H1 (cell line): ENCODE results near the gene EEF1G. TPM values are rescaled to one million over a fixed set of nuclear protein-coding genes. Genes with fewer than 3 reads are reported as not detected.

Source experiments
- CTCF ChIA-PET: fragments of 300-600 bp; sonication (Branson Sonifier 250); formaldehyde crosslinking; loops from one replicate; lab custom pipeline; 2021; ENCODE audit not compliant: partially characterized antibody; lab: Charles Lee
- POLR2A ChIA-PET: fragments of 300-600 bp; sonication (Branson Sonifier 250); formaldehyde crosslinking; loops from one replicate; lab custom pipeline; 2021; ENCODE audit warnings: inconsistent platforms; ENCODE audit not compliant: partially characterized antibody; lab: Charles Lee
- DNase-seq, 2 experiments: peaks; one replicate each; pipeline versions ENCODE4 v3.0.0 to v3.0.0-alpha.2; 2010 to 2022; ENCODE audit warnings: low spot score in 2 of 2, low read depth in 1 of 2, mixed read lengths in 1 of 2
- FAIRE-seq: peaks from 2 replicates; lab custom pipeline; 2011; peaks lifted over from hg19 to GRCh38; lab: Jason Lieb, UNC
- H2AFZ ChIP-seq: 2 replicates; pipeline ENCODE4 v1.8.1; 2012; ENCODE audit warnings: low read length, inconsistent platforms
- H2AK5ac ChIP-seq: 2 replicates; pipeline ENCODE4 v1.6.1; 2013; ENCODE audit warnings: low read depth, low read length
- H2BK120ac ChIP-seq: replicated peaks from 2 replicates; pipeline ENCODE3; 2013; ENCODE audit warnings: low read depth, low read length, inconsistent platforms
- H2BK12ac ChIP-seq: 2 replicates; pipeline ENCODE4 v1.6.1; 2013; ENCODE audit warnings: low read depth, low read length
- H2BK15ac ChIP-seq: 2 replicates; pipeline ENCODE4 v1.6.1; 2013; ENCODE audit warnings: low read length
- H2BK20ac ChIP-seq: 2 replicates; pipeline ENCODE4 v1.6.1; 2013; ENCODE audit warnings: low read length
- H2BK5ac ChIP-seq: 2 replicates; pipeline ENCODE4 v1.6.1; 2013; ENCODE audit warnings: low read depth, low read length
- H3K14ac ChIP-seq: 2 replicates; pipeline ENCODE4 v1.6.1; 2013; ENCODE audit warnings: inconsistent platforms; ENCODE audit not compliant: insufficient read length
- H3K18ac ChIP-seq: 2 replicates; pipeline ENCODE4 v1.6.1; 2013; ENCODE audit warnings: low read length; ENCODE audit errors: extremely low read depth
- H3K23ac ChIP-seq: 2 replicates; pipeline ENCODE4 v1.6.1; 2013; ENCODE audit warnings: inconsistent platforms; ENCODE audit not compliant: insufficient read length
- H3K23me2 ChIP-seq: 2 replicates; pipeline ENCODE4 v1.6.1; 2013; ENCODE audit warnings: low read depth, low read length
- H3K27ac ChIP-seq: 2 replicates; pipeline ENCODE4 v1.6.1; 2011; ENCODE audit warnings: low read depth, low read length, inconsistent platforms
- H3K27me3 ChIP-seq, 4 experiments: replicated peaks in 1 of 4; 1 replicate in 1 of 4; 2 replicates in 3 of 4; pipeline versions ENCODE4 v1.6.1 to v1.8.1; 2011 to 2013; ENCODE audit warnings: low read length in 3 of 4, mild to moderate bottlenecking in 3 of 4, inconsistent platforms in 2 of 4, mixed read lengths in 2 of 4, moderate library complexity in 1 of 4; ENCODE audit not compliant: control insufficient read depth in 3 of 4, insufficient read depth in 3 of 4; ENCODE audit errors: extremely low read depth in 1 of 4
- H3K36me3 ChIP-seq, 4 experiments: 2 replicates each; pipeline versions ENCODE4 v1.6.1 to v1.8.1; 2011 to 2013; ENCODE audit warnings: mild to moderate bottlenecking in 4 of 4, low read length in 3 of 4, moderate library complexity in 2 of 4, control low read depth in 1 of 4, inconsistent platforms in 1 of 4; ENCODE audit not compliant: insufficient read depth in 4 of 4, control insufficient read depth in 2 of 4
- H3K4ac ChIP-seq: replicated peaks from 2 replicates; pipeline ENCODE3; 2013; ENCODE audit warnings: low read length, low read depth, mixed read lengths, inconsistent platforms; ENCODE audit not compliant: insufficient read length
- H3K4me1 ChIP-seq, 4 experiments: replicated peaks in 1 of 4; 1 replicate in 1 of 4; 2 replicates in 3 of 4; pipeline versions ENCODE4 v1.6.1 to v1.8.1; 2011 to 2013; ENCODE audit warnings: low read length in 3 of 4, inconsistent platforms in 2 of 4, mixed read lengths in 1 of 4; ENCODE audit not compliant: insufficient read depth in 4 of 4, control insufficient read depth in 3 of 4
- H3K4me2 ChIP-seq, 2 experiments: 2 replicates each; pipeline versions ENCODE4 v1.6.1 to v1.8.1; 2011 to 2013; ENCODE audit warnings: low read depth in 2 of 2, low read length in 2 of 2, control low read depth in 1 of 2, inconsistent platforms in 1 of 2, mild to moderate bottlenecking in 1 of 2; ENCODE audit not compliant: insufficient read depth in 1 of 2
- H3K4me3 ChIP-seq, 4 experiments: fragments of 200-600, 300-600 bp in 1 of 4; sonication (generic), shearing (Covaris generic), sonication (Bioruptor Twin) in 1 of 4; 2 replicates each; pipeline versions ENCODE4 v1.5.1 to v1.8.1; 2011 to 2016; ENCODE audit warnings: low read length in 4 of 4, low read depth in 3 of 4, control low read depth in 2 of 4, inconsistent platforms in 2 of 4, mild to moderate bottlenecking in 2 of 4, mixed read lengths in 1 of 4, moderate library complexity in 1 of 4; ENCODE audit not compliant: insufficient read depth in 2 of 4; ENCODE audit errors: extremely low read depth in 1 of 4
- H3K56ac ChIP-seq: replicated peaks from 2 replicates; pipeline ENCODE3; 2013; ENCODE audit warnings: low read depth, mild to moderate bottlenecking, mixed read lengths, low read length, inconsistent platforms; ENCODE audit not compliant: insufficient read length
- H3K79me1 ChIP-seq: 2 replicates; pipeline ENCODE4 v1.6.1; 2013; ENCODE audit warnings: low read depth, low read length, control low read depth
- H3K79me2 ChIP-seq, 2 experiments: 2 replicates each; pipeline versions ENCODE4 v1.6.1 to v1.8.1; 2012 to 2013; ENCODE audit warnings: low read length in 2 of 2, mild to moderate bottlenecking in 2 of 2, inconsistent platforms in 1 of 2; ENCODE audit not compliant: insufficient read depth in 2 of 2, control insufficient read depth in 1 of 2
- H3K9ac ChIP-seq, 4 experiments: replicated peaks in 1 of 4; 1 replicate in 1 of 4; 2 replicates in 3 of 4; pipeline versions ENCODE4 v1.6.1 to v1.8.1; 2011 to 2013; ENCODE audit warnings: low read depth in 3 of 4, low read length in 3 of 4, control low read depth in 2 of 4, mild to moderate bottlenecking in 2 of 4, moderate library complexity in 2 of 4, inconsistent platforms in 1 of 4; ENCODE audit errors: extremely low read depth in 1 of 4
- H3K9me3 ChIP-seq, 2 experiments: 2 replicates each; pipeline versions ENCODE4 v1.6.1 to v1.8.1; 2012 to 2013; ENCODE audit warnings: mild to moderate bottlenecking in 2 of 2, moderate library complexity in 2 of 2, control low read depth in 1 of 2, inconsistent platforms in 1 of 2, low read depth in 1 of 2, low read length in 1 of 2, mixed read lengths in 1 of 2; ENCODE audit not compliant: insufficient read depth in 2 of 2
- H4K20me1 ChIP-seq, 2 experiments: replicated peaks in 1 of 2; 2 replicates each; pipeline versions ENCODE3 to v1.8.1; 2011 to 2013; ENCODE audit warnings: inconsistent platforms in 2 of 2, low read length in 2 of 2, mild to moderate bottlenecking in 1 of 2; ENCODE audit not compliant: insufficient read depth in 2 of 2, control insufficient read depth in 1 of 2
- H4K5ac ChIP-seq: 2 replicates; pipeline ENCODE4 v1.6.1; 2013; ENCODE audit warnings: low read length, low read depth, mixed read lengths, inconsistent platforms; ENCODE audit not compliant: insufficient read length
- H4K8ac ChIP-seq: 2 replicates; pipeline ENCODE4 v1.8.0; 2013; ENCODE audit warnings: mild to moderate bottlenecking, moderate library complexity, low read length, inconsistent platforms; ENCODE audit not compliant: insufficient read depth; ENCODE audit errors: extremely low read depth
- H4K91ac ChIP-seq: replicated peaks from 2 replicates; pipeline ENCODE3; 2013; ENCODE audit warnings: low read length, mixed read lengths, inconsistent platforms; ENCODE audit not compliant: insufficient read length
- ASH2L ChIP-seq: fragments of 200-600, 300-600 bp; sonication (generic); IDR thresholded peaks from one replicate; pipeline ENCODE4 v1.7.1; 2017; ENCODE audit warnings: low read length
- ATF3 ChIP-seq: IDR thresholded peaks from 2 replicates; pipeline ENCODE4 v1.6.1; 2011; ENCODE audit warnings: low read depth, mild to moderate bottlenecking, low read length; ENCODE audit not compliant: insufficient read depth
- BRCA1 ChIP-seq: IDR thresholded peaks from 2 replicates; pipeline ENCODE4 v1.6.1; 2012; ENCODE audit warnings: low read depth, low read length, improper control_type of control experiment
- CHD2 ChIP-seq: IDR thresholded peaks from 2 replicates; pipeline ENCODE4 v1.6.1; 2012; ENCODE audit warnings: low read length, improper control_type of control experiment
- EGR1 ChIP-seq: IDR thresholded peaks from 2 replicates; pipeline ENCODE4 v1.6.1; 2011; ENCODE audit warnings: low read depth, low read length, borderline replicate concordance
- PHF8 ChIP-seq: fragments of 200-600 bp; sonication (generic); conservative IDR thresholded peaks from 2 replicates; pipeline ENCODE4 v1.7.1; 2012; ENCODE audit warnings: low read depth, mild to moderate bottlenecking, inconsistent platforms, low read length, moderate library complexity
- SP4 ChIP-seq: IDR thresholded peaks from 2 replicates; pipeline ENCODE4 v1.6.1; 2012; ENCODE audit warnings: low read length, inconsistent platforms
- TEAD4 ChIP-seq: IDR thresholded peaks from 2 replicates; pipeline ENCODE4 v1.6.1; 2012; ENCODE audit warnings: low read depth, low read length, inconsistent platforms, mixed read lengths
- WGBS, 2 experiments: shearing (Covaris generic) in 1 of 2; methylation state at CpG; one replicate each; pipeline versions ENCODE4 v1.1.6 to v1.1.7; 2013 to 2015; ENCODE audit warnings: low lambda C conversion rate in 2 of 2, mixed read lengths in 2 of 2, inconsistent platforms in 1 of 2, low coverage in 1 of 2, missing lambda C conversion rate in 1 of 2; ENCODE audit not compliant: insufficient replicate concordance in 2 of 2, insufficient coverage in 1 of 2, insufficient read length in 1 of 2; ENCODE audit errors: extremely low coverage in 1 of 2, missing lambda C conversion rate in 1 of 2; 5-methylcytosine and 5-hydroxymethylcytosine counted together
- polyA plus RNA-seq, 7 experiments: library from polyadenylated mRNA; depleted of rRNA in 3 of 7; stranded (reverse) in 5 of 7; unstranded in 2 of 7; fragments of >200 nt in 5 of 7; fragments of 200-250 nt in 2 of 7; gene quantifications; 1 replicate in 5 of 7; 2 replicates in 1 of 7; 4 replicates in 1 of 7; pipeline versions ENCODE4 v1.2.1 to v1.2.3, GENCODE V29; 2011 to 2013; ENCODE audit warnings: missing spikeins in 2 of 7, mixed read lengths in 2 of 7
- total RNA-seq: library from RNA; stranded (reverse); fragmentation: NEBNext Ultra II Directional; extraction: Animal tissue kit (Norgen Biotek cat#: 25700); gene quantifications from 2 replicates; pipeline ENCODE4 v1.2.1, GENCODE V29; 2021

EEF1G gene
- total and polyA plus RNA-seq, 2 of the 8 experiments (the other 6 are each of a cell fraction or from before 2014, with no cell fraction given): 1,627 to 1,996 TPM

GRCh38 chr11:62575837-62576236 is 2.1 kb upstream of the EEF1G start:
- no peak overlapping the region for H2BK5ac ChIP-seq
- no peak overlapping the region for H2BK12ac ChIP-seq
- no peak overlapping the region for H4K5ac ChIP-seq
- FAIRE-seq (no peak), DNase-seq (no peak)
- H2AFZ ChIP-seq: no peak overlapping the region
- no peak overlapping the region for H2BK15ac ChIP-seq
- H3K27ac ChIP-seq: no peak overlapping the region
- no peak overlapping the region for H3K4me3 ChIP-seq
- POLR2A ChIA-PET: interaction anchor here (1.2 to 20.7 kb wide), 7 partner anchors 13 to 219 kb away, joined by 3 to 336 read pairs (median 21); partner anchors contain the start of genes C11orf98, CSKMT and TUT1
- H4K8ac ChIP-seq: no peak overlapping the region
- H3K23me2 ChIP-seq: peaks cover 13% of the 10 kb centered on the region
- H3K27me3 ChIP-seq: no peaks in the 10 kb centered on the region
- no peak overlapping the region for H4K91ac ChIP-seq
- H2AK5ac ChIP-seq: no peak overlapping the region
- peaks cover 0 to 11% (median 7%) of the 10 kb centered on the region in 4 experiments; a peak in 4 of 7 replicates for H3K4me1 ChIP-seq
- CTCF ChIA-PET: interaction anchor here (0.8 to 2.4 kb wide), 3 partner anchors 13 to 177 kb away, joined by 3 to 15 read pairs (median 4); no protein-coding TSS in a partner anchor
- peaks cover 0 to 11% of the 10 kb centered on the region in 2 experiments for H4K20me1 ChIP-seq
- no peak overlapping the region for H2BK120ac ChIP-seq
- peaks cover 0 to 28% of the 10 kb centered on the region in 2 experiments for H3K79me2 ChIP-seq
- H2BK20ac ChIP-seq: no peak overlapping the region
- H3K79me1 ChIP-seq: 0 out of 2 replicates have a peak, but pooled peaks cover 4% of the 10 kb centered on the region
- H3K9ac ChIP-seq: no peak overlapping the region
- H3K4me2 ChIP-seq: no peak overlapping the region
- no peak overlapping the region for H3K4ac ChIP-seq
- no peak overlapping the region for H3K14ac ChIP-seq
- peaks cover 17 to 35% (median 29%) of the 10 kb centered on the region in 4 experiments for H3K36me3 ChIP-seq
- no peak overlapping the region for H3K18ac ChIP-seq
- WGBS, 2 experiments: 91% methylated on average over 14 of the region's 14 CpGs; no CpG with 5 or more reads in 1 of the 2 experiments
- H3K23ac ChIP-seq: no peak overlapping the region
- no peaks in the 10 kb centered on the region for H3K9me3 ChIP-seq
- no peak overlapping the region for H3K56ac ChIP-seq
- TF ChIP-seq CHD2: no peak
- no peak for TF ChIP-seq BRCA1
- no peak for TF ChIP-seq ASH2L
- no peak for TF ChIP-seq PHF8
- no peak for TF ChIP-seq TEAD4
- no peak for TF ChIP-seq EGR1
- no peak for TF ChIP-seq ATF3
- no peak for TF ChIP-seq SP4
